ENCODE results near the gene ULK1. TPM values are rescaled to one million over a fixed set of nuclear protein-coding genes. Genes with fewer than 3 reads are reported as not detected.

ULK1 gene
- total RNA-seq = 39.9 TPM

- peak; percentile 87 to 90 (median 89) for DNase-seq (ENCODE audit: low read depth in 2 of 3, low spot score in 2 of 3)
Measured at GRCh38 chr12:131894313-131894860, at the start of gene ULK1. Gene ULK1 (plus strand): TSS chr12:131894622. CDS start chr12:131895002, 380 bp downstream.

- DNase-seq (ENCODE audit: low read depth in 2 of 3, low spot score in 2 of 3) = no peak
Measured at GRCh38 chr12:131844656-131845055, 49.8 kb upstream of the ULK1 start.

GRCh38 chr12:131845121-131845520, 49.3 kb upstream of the ULK1 start:
- DNase-seq (ENCODE audit: low read depth in 2 of 3, low spot score in 2 of 3) = no peak

GRCh38 chr12:131847456-131847855, 47.0 kb upstream of the ULK1 start:
- no peak for DNase-seq (ENCODE audit: low read depth in 2 of 3, low spot score in 2 of 3)

- no peak for DNase-seq (ENCODE audit: low read depth in 2 of 3, low spot score in 2 of 3)
Measured at GRCh38 chr12:131848753-131849152, 45.7 kb upstream of the ULK1 start.

- DNase-seq (ENCODE audit: low read depth in 2 of 3, low spot score in 2 of 3) = no peak
Measured at GRCh38 chr12:131849700-131850553, 44.5 kb upstream of the ULK1 start.

- peak in 1 of 3 donors; percentile 35 for DNase-seq (ENCODE audit: low read depth in 2 of 3, low spot score in 2 of 3)
Measured at GRCh38 chr12:131850856-131851559, 43.4 kb upstream of the ULK1 start.

- no peak for DNase-seq (ENCODE audit: low read depth in 2 of 3, low spot score in 2 of 3)
Measured at GRCh38 chr12:131851741-131852550, 42.5 kb upstream of the ULK1 start.

- DNase-seq (ENCODE audit: low read depth in 2 of 3, low spot score in 2 of 3) = no peak
Measured at GRCh38 chr12:131852551-131853299, 41.7 kb upstream of the ULK1 start.

GRCh38 chr12:131853832-131854797, 40.3 kb upstream of the ULK1 start:
- DNase-seq (ENCODE audit: low read depth in 2 of 3, low spot score in 2 of 3) = no peak

GRCh38 chr12:131854861-131855476, 39.5 kb upstream of the ULK1 start:
- no peak for DNase-seq (ENCODE audit: low read depth in 2 of 3, low spot score in 2 of 3)

- no peak for DNase-seq (ENCODE audit: low read depth in 2 of 3, low spot score in 2 of 3)
Measured at GRCh38 chr12:131855521-131856142, 38.8 kb upstream of the ULK1 start.

GRCh38 chr12:131856366-131857097, 37.9 kb upstream of the ULK1 start:
- DNase-seq (ENCODE audit: low read depth in 2 of 3, low spot score in 2 of 3) = no peak

- DNase-seq (ENCODE audit: low read depth in 2 of 3, low spot score in 2 of 3) = no peak
Measured at GRCh38 chr12:131857908-131858850, 36.2 kb upstream of the ULK1 start.

- peak in 2 of 3 donors; percentile 66 to 77 for DNase-seq (ENCODE audit: low read depth in 2 of 3, low spot score in 2 of 3)
Measured at GRCh38 chr12:131860472-131861260, 33.8 kb upstream of the ULK1 start.
